SH-SY5Y (cell line): ENCODE measurements around the gene MTR.

Experiments used
- GATA2 ChIP-seq: IDR thresholded peaks from 2 replicates; pipeline ENCODE4 v1.6.1; 2011; ENCODE audit warnings: mild to moderate bottlenecking, low read depth, low read length
- GATA3 ChIP-seq: IDR thresholded peaks from 2 replicates; pipeline ENCODE4 v1.6.1; 2011; ENCODE audit warnings: low read depth, mild to moderate bottlenecking, low read length, moderate library complexity

Gene MTR

GRCh38 chr1:236802264-236802663, 7.2 kb downstream of the MTR start:
- TF ChIP-seq GATA3 (no peak), GATA2 (no peak)

DNA sequence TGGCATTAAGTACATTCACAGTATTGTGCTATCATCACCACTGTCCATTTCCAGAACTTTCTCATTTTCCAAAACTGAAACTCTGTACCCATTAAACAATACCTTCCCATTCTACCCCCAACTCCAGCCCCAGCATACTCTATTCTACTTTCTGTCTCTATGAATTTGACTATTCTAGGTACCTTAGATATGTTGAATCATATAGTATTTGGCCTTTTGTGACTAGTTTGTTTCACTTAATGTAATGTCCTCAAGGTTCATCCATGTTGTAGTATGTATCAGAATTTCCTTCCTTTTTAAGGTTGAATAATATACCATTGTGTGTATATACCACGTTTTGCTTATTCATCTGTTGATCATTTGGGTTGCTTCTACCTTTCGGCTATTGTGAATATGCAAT, 11.5 kb downstream of the MTR start:
- TF ChIP-seq GATA3 (no peak), GATA2 (no peak)

- TF ChIP-seq GATA3 (no peak), GATA2 (no peak)
These were observed 12.9 kb downstream of the MTR start for GRCh38 chr1:236808005-236808404.

DNA sequence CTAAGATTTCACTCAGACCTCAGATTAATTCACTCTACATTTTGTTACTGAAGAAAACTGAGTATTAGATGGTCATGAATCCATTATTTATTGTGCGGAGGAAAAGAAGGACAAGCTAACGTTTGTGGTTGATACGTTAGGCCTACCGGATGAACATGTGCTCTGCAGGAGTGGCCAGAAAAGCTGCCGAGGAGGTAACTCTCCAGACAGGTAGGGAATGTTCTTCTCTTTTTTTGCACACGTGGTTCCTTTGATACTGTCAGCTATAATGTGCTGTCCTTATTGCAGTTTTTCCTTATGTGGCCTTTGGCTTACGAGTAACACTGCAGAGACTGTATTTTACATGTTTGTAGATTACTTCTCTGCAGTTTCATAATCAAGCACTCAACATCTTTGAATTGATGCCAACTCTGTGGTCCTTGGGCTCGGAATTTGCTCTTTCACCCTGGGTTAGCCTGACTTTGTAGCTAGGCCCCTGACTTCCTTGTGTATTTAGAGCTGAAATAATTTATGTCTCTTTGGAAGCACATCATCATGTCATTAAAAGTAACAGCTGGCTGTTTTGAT, 13.6 kb downstream of the MTR start:
- TF ChIP-seq GATA2 (no peak), GATA3 (no peak)

GRCh38 chr1:236809148-236809547, 14.1 kb downstream of the MTR start:
- TF ChIP-seq GATA3 (no peak), GATA2 (no peak)

DNA sequence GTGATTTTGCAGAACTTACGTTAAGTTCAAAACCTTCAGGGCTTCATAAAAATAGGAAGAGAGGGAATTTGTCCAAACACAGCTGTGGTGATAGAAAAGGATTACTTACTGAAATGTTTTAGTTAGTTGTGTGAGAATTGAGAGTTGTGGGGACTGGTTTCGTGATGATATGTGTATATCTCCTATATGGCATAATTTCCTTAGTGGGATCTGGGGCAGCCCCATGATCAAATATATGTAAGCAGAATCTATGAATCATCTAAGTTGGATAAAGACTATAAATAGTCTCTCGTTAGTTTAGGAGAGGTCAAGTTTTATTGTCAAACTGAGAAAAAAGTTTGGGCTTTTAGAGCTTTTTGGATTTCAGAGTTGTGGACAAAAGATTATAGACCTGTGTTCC, 14.9 kb downstream of the MTR start:
- TF ChIP-seq GATA3 (no peak), GATA2 (no peak)

- TF ChIP-seq GATA3: no peak
- no peak for TF ChIP-seq GATA2
These were observed 17.4 kb downstream of the MTR start for GRCh38 chr1:236812334-236813030.

DNA sequence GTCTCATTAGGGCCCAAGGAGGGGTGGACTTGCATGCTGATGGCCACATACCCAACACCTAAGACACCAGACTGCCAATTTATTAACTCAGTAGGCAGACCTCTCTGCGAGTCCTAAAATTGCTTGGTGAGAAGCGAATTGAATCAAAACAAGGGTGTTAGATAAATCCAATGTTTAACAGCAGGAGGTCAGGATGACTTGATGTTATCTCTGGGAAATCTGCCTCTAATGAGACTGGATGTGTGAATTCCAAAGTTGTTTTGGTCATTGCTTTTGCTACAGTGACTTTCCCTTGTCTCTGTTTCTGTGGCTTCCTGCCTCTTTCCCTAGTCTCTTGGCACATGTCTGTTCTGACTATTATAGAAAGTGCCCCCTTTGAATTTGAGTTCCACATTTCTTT, 20.8 kb downstream of the MTR start:
- TF ChIP-seq GATA3 (no peak), GATA2 (no peak)

DNA sequence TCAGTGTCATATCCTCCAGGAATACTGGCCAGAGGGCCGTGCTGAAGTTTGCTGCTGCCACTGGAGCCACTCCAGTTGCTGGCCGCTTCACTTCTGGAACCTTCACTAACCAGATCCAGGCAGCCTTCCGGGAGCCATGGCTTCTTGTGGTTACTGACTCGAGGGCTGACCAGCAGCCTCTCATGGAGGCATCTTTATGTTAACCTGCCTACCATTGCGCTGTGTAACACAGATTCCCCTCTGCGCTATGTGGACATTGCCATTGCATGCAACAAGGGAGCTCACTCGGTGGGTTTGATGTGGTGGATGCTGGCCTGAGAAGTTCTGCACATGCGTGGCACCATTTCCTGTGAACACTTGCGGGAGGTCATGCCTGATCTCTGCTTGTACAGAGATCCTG, 24.8 kb downstream of the MTR start:
- TF ChIP-seq GATA3: no peak
- no peak for TF ChIP-seq GATA2

DNA sequence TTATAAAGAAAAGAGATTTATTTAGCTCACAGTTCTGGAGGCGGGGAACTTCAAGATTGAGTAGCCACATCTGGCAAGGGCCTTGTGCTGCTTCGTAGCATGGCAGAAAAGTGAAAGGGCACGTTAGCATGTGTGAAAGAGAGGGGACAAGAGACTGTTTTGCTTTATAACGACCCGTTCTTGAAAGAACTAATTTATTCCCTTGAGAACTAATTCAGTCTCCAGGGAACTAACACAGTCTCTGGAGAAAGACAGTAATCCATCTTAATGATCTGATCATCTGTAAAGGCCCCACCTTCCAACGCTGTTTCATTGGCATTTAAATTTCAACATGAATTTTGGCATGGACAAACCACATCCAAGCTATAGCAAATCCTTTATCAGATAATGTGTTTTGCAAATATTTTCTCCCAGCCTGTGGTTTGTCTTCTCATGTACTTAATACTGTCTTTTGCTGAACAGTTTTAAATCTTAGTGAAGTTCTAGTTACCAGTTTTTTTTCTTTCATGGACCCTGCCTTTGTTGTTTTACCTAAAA, 26.1 kb downstream of the MTR start:
- TF ChIP-seq GATA2 (no peak), GATA3 (no peak)

DNA sequence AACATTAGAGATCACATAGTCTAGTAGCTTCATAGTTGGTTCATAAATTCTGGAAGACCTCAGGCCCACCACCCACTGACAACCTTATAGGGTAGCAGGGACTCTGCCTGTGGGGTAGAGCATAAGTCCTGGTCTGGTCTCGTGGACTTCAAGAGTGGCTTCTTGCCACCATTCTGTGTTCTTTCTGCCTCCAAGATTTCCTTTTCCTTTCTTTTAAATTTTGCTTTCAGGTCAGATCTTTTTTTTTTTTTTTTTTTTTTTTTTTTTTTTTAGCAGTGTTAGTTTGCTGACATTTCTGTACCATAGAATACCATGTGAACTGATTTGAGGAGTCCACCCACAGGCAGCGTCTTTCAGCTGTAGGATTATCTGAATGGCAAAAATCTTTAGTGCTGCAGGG, 28.5 kb downstream of the MTR start:
- TF ChIP-seq GATA3 (no peak), GATA2 (no peak)

GRCh38 chr1:236829085-236829484, 34.0 kb downstream of the MTR start:
- TF ChIP-seq GATA3 (no peak), GATA2 (no peak)

- no peak for TF ChIP-seq GATA3
- TF ChIP-seq GATA2: no peak
These were observed 35.0 kb downstream of the MTR start for GRCh38 chr1:236830116-236830515.

GRCh38 chr1:236830560-236830959, 35.5 kb downstream of the MTR start:
- TF ChIP-seq GATA3 (no peak), GATA2 (no peak)

- no peak for TF ChIP-seq GATA3
- no peak for TF ChIP-seq GATA2
These were observed 38.5 kb downstream of the MTR start for GRCh38 chr1:236833575-236833974.

DNA sequence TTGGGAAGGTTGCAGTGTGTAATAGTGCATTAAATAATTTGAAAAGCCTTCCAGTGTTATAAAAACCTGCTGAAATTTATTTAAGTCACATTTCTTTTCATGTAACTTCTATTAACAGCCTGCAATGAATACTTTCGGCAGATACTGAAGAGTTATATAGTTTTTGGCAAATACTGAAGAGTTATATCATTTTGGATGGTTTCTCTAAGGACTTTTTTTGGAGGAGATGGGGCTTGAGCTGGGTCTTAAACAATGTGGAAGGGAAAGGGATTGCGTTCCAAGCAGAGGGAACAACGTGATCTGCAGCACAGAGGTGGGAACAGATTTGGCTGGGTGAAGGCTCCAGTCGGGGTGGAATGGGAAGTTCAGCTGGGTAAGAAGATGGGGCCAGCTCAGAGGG, 39.8 kb downstream of the MTR start:
- no peak for TF ChIP-seq GATA2
- no peak for TF ChIP-seq GATA3
